Measurements from ENCODE around the gene NXF1. TPM values are rescaled to one million over a fixed set of nuclear protein-coding genes. Genes with fewer than 3 reads are reported as not detected.
"Not testable (repeated sequence)": the region's sequence is repeated elsewhere in the genome, so short reads cannot be mapped to it uniquely, and the experiment has no call there.

The NXF1 gene
- total and polyA plus RNA-seq, 2 donors: 32.4 to 103 TPM

- peak; percentile 97 for DNase-seq (ENCODE audit: extremely low spot score)
- Histone ChIP-seq H3K4me1 (ENCODE audit: insufficient read depth) (peaks cover 1% of the 10 kb centered on the region), H3K27ac (ENCODE audit: low read depth) (peak overlapping the region; percentile 99), H3K4me3 (ENCODE audit: low read depth, low read length) (peak overlapping the region; percentile 35), H3K36me3 (ENCODE audit: insufficient read depth) (no peaks in the 10 kb centered on the region)
- WGBS: under 1% methylated on average over 33 of the region's 33 CpGs
Measured at GRCh38 chr11:62841361-62842170, 36.3 kb upstream of the NXF1 start.

- Histone ChIP-seq H3K4me3 (ENCODE audit: low read depth, low read length) (peak overlapping the region; percentile 25), H3K27ac (ENCODE audit: low read depth) (peak overlapping the region; percentile 96)
- not testable (repeated sequence) for DNase-seq (ENCODE audit: extremely low spot score); H3K36me3 ChIP-seq (ENCODE audit: insufficient read depth); H3K4me1 ChIP-seq (ENCODE audit: insufficient read depth)
- 1% methylated on average over 41 of the region's 41 CpGs for WGBS
Measured at GRCh38 chr11:62840721-62841360, 35.6 kb upstream of the NXF1 start.

DNA sequence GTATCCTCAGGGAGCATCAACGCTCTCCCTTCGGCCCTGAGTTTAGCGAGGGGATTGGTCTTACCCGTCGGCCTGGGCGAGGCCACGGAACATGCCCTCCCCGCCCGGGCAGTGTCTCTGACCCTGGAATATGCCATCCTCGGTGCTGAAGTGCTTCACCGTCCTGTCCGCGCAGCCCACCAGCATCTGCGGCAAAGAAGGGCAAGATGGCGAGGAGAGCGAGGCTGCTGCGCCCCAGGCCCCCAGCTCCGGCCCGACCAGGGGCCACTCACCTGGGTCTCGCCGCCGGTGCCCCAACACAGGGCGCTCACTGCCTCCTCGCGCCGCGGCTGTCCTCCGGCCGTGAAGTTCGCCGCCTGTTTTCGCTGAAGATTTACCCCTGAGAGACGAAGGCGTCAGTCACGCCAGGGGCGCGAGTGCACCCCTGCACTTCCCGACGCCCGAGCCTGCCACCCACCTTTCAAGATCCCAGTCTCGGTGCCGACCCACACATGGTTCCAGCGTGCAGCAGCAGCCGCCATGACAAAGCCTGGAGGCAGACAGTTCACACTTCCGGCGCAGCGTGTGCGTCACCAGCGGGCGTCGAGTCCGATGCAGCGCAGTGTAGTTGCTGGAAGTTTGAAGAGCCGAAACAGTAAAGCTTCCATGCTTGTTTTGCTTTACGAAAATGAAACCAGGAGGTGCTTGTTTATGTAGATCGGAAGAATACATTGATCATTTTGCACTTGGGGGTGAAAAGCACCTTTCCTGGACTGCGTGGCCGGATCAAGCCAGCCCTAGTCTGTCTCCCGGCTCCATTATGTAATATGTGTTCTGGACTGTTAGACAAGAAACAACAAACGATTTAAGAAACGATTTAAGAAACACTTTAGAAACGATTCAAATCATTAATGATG, 34.1 kb upstream of the NXF1 start, which contains the start of gene WDR74:
Gene WDR74, minus strand, starts transcription at position 541 of the 896 bp plus-strand sequence. Its CDS starts 20 bp downstream, at position 521.
- under 1% methylated on average over 62 of the region's 62 CpGs for WGBS
- peaks cover 1% of the 10 kb centered on the region for H3K4me1 ChIP-seq (ENCODE audit: insufficient read depth)
- peak; percentile 93 for DNase-seq (ENCODE audit: extremely low spot score)
- H3K36me3 ChIP-seq (ENCODE audit: insufficient read depth): no peaks in the 10 kb centered on the region
- peak within 1 kb of the TSS; percentile 98 for H3K27ac ChIP-seq (ENCODE audit: low read depth)
- H3K4me3 ChIP-seq (ENCODE audit: low read depth, low read length): peak within 1 kb of the TSS; percentile 79

DNA sequence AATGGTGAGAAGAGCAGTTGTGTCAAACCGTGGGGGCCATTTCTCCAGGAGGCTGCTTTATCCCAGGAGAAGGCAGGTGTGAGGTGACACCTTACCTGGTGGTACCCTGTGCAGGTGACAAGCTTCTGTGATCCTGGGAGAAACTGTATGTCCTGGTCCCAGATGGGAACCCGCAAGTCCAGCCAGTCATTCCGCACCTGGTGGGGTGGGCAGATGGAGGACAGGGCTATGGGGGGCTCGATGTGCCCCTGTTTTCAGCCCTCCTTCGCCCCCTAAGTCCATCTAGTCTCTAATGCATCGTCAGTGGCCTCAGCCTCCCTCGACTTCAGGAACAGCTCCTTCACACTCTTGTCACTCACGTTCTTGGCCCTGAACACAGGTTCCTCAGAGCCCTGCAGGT, 30.1 kb upstream of the NXF1 start:
- Histone ChIP-seq H3K4me1 (ENCODE audit: insufficient read depth) (peaks cover 1% of the 10 kb centered on the region), H3K36me3 (ENCODE audit: insufficient read depth) (no peaks in the 10 kb centered on the region), H3K27ac (ENCODE audit: low read depth) (no peak overlapping the region), H3K4me3 (ENCODE audit: low read depth, low read length) (no peak overlapping the region)
- WGBS: 90% methylated on average over 8 of the region's 8 CpGs
- DNase-seq (ENCODE audit: extremely low spot score): no peak

GRCh38 chr11:62832336-62833234, 27.3 kb upstream of the NXF1 start, which contains the start of gene TEX54:
TEX54 (minus strand) TSS chr11:62832841.
- 11% methylated on average over 40 of the region's 40 CpGs for WGBS
- peak within 1 kb of the TSS; percentile 73 for H3K4me3 ChIP-seq (ENCODE audit: low read depth, low read length)

DNA sequence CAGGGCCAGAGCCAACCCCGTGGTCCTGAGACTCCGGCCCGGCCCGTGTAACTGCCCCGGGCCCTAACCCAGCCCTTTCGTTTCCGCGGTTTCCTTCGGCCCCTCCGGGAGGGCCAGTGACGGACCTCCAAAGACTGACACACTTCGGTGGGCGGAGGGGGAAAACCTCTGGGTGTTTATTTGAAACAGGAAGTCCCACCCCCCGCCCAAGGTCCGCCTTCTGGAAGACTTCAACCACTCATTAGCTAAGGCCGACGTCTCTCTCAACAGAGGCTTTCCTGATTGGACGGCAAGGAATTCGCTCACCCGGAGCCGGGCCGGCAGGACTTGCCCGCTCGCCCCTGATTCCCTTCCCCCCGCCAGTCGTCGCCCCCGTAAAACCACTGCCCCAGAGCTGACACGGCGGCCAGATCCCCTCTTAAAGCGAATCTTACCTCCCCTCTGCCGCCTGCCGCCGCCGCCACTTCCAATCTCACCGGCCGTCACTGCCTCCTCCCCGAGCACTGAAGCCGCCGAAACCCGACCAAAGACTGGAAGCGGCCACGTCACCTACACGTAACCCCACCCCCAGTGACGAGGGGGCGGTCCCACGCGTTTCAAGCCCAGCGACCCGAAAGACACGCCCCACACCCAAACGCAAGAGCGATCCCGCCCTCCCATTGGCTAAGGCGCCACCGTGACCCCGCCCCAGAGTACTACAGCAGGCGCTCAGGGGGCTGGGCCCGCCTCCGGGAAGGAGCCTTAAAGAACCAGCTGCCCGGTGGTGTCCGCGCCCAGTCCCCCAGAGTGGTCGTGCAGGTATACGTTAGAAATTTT, 26.5 kb upstream of the NXF1 start, which contains the start of gene STX5:
Gene STX5, minus strand, starts transcription at position 532 of the 816 bp plus-strand sequence. CDS start 808 bp downstream, outside the sequence.
- H3K4me1 ChIP-seq (ENCODE audit: insufficient read depth): no peaks in the 10 kb centered on the region
- H3K36me3 ChIP-seq (ENCODE audit: insufficient read depth): no peaks in the 10 kb centered on the region
- DNase-seq (ENCODE audit: extremely low spot score): peak; percentile 96
- WGBS: under 1% methylated on average over 65 of the region's 65 CpGs
- H3K27ac ChIP-seq (ENCODE audit: low read depth): peak within 1 kb of the TSS; percentile 99
- peak within 1 kb of the TSS; percentile 73 for H3K4me3 ChIP-seq (ENCODE audit: low read depth, low read length)

More at GRCh38 chr11:62832336-62833234, 27.3 kb upstream of the NXF1 start, which contains the start of gene TEX54:
- H3K36me3 ChIP-seq (ENCODE audit: insufficient read depth): no peaks in the 10 kb centered on the region
- peak within 1 kb of the TSS; percentile 99 for H3K27ac ChIP-seq (ENCODE audit: low read depth)
- no peaks in the 10 kb centered on the region for H3K4me1 ChIP-seq (ENCODE audit: insufficient read depth)
- no peak for DNase-seq (ENCODE audit: extremely low spot score)

DNA sequence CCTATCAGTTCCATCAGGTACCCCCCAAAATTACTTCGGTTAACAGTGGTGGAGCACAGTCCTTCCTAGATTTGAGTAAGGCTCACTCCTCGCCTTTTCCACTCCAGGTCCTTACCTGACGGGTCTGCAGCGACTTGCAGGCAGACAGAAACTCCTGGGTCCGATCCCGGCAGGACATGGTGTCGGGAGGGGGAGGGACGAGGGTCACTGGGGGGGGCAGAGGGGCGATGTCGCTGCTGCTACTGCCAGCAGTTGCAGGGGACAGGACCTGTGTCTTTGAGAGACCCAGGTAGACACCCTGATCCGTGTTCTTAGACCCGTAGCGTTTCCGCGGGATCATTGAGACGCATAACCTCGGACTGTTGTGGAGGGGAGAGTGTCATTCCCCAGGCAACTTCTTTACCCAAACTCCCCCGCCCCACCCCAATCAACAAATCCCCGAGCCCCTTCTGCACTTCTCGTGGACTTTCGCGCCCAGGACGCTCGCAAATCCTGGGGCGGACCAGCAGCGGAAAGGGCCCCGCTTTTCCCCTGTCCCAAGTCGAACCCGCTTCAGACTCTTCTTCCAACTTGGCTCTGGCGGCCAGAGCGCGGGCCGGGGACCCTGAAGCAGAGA, 25.8 kb upstream of the NXF1 start:
- H3K36me3 ChIP-seq (ENCODE audit: insufficient read depth): no peaks in the 10 kb centered on the region
- no peak for DNase-seq (ENCODE audit: extremely low spot score)
- peak overlapping the region; percentile 93 for H3K27ac ChIP-seq (ENCODE audit: low read depth)
- H3K4me1 ChIP-seq (ENCODE audit: insufficient read depth): no peaks in the 10 kb centered on the region
- H3K4me3 ChIP-seq (ENCODE audit: low read depth, low read length): peak overlapping the region; percentile 73
- 1% methylated on average over 33 of the region's 33 CpGs for WGBS

DNA sequence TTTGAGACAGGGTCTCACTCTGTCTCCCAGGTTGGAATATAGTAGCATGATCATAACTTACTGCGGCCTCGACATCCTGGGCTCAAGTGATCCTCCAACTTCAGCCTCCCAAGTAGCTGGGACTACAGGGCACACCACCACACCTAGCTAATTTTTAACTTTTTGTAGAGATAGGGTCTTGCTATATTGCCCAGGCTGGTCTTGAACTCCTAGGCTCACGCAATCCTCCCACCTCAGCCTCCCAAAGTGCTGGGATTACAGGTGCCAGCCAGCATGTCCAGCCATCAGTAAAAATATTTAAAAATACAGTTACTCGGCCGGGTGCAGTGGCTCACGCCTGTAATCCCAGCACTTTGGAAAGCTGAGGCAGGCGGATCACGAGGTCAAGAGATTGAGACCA, 22.9 kb upstream of the NXF1 start:
- not testable (repeated sequence) for H3K4me3 ChIP-seq (ENCODE audit: low read depth, low read length); H3K27ac ChIP-seq (ENCODE audit: low read depth); H3K36me3 ChIP-seq (ENCODE audit: insufficient read depth); DNase-seq (ENCODE audit: extremely low spot score); H3K4me1 ChIP-seq (ENCODE audit: insufficient read depth)
- 92% methylated on average over 8 of the region's 8 CpGs for WGBS

- WGBS: 94% methylated on average over 3 of the region's 3 CpGs
- Histone ChIP-seq H3K27ac (ENCODE audit: low read depth) (no peak overlapping the region), H3K4me3 (ENCODE audit: low read depth, low read length) (no peak overlapping the region), H3K4me1 (ENCODE audit: insufficient read depth) (no peaks in the 10 kb centered on the region), H3K36me3 (ENCODE audit: insufficient read depth) (peaks cover 3% of the 10 kb centered on the region)
- no peak for DNase-seq (ENCODE audit: extremely low spot score)
Measured at GRCh38 chr11:62823677-62824076, 18.4 kb upstream of the NXF1 start.

- Histone ChIP-seq H3K36me3 (ENCODE audit: insufficient read depth) (peaks cover 3% of the 10 kb centered on the region), H3K4me1 (ENCODE audit: insufficient read depth) (no peaks in the 10 kb centered on the region), H3K4me3 (ENCODE audit: low read depth, low read length) (no peak overlapping the region), H3K27ac (ENCODE audit: low read depth) (no peak overlapping the region)
- no peak for DNase-seq (ENCODE audit: extremely low spot score)
- 91% methylated on average over 4 of the region's 4 CpGs for WGBS
Measured at GRCh38 chr11:62817129-62817528, 11.9 kb upstream of the NXF1 start.

DNA sequence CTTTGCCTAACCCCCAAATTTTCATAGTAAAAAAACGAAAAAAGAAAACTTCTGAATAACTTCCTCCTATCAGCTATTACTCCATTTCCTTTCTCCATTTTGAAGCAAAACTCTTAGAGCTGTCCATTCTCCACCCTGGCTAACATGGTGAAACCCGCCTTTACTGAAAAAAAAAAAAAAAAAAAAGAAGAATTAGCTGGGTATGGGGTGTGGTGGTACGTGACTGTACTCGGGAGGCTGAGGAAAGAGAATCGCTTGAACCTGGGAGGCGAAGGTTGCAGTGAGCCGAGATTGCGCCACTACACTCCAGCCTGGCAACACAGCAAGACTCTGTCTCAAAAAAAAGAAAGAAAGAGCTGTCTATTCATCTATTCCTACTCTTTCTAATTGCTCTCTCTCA, 11.3 kb upstream of the NXF1 start:
- no peak for DNase-seq (ENCODE audit: extremely low spot score)
- H3K27ac ChIP-seq (ENCODE audit: low read depth): no peak overlapping the region
- no peak overlapping the region for H3K4me3 ChIP-seq (ENCODE audit: low read depth, low read length)
- peaks cover 3% of the 10 kb centered on the region for H3K36me3 ChIP-seq (ENCODE audit: insufficient read depth)
- WGBS: 86% methylated on average over 8 of the region's 8 CpGs
- H3K4me1 ChIP-seq (ENCODE audit: insufficient read depth): no peaks in the 10 kb centered on the region
